Activated CD8-positive, alpha-beta T cell treated with anti-CD3 and anti-CD28 coated beads for 36 hours (primary cell): Measurements from ENCODE around the gene MRPL34. TPM values are rescaled to one million over a fixed set of nuclear protein-coding genes. Genes with fewer than 3 reads are reported as not detected.
A peak's percentile ranks its signal among the peaks of the same experiment; 100 is the strongest.

Experiments
- ATAC-seq: fragments of 200-7000 bp; cut with Tn5 transposase; one replicate; pipeline ENCODE4 v1.10.0; 2021; ENCODE audit warnings: mild to moderate bottlenecking, moderate library complexity
- CTCF ChIA-PET: fragments of 350-600 bp; sonication (Branson Sonifier 250); formaldehyde crosslinking; loops from one replicate; lab custom pipeline; 2021; ENCODE audit warnings: antibody characterized with exemption; lab: Charles Lee
- POLR2A ChIA-PET: fragments of 350-600 bp; sonication (Branson Sonifier 250); formaldehyde crosslinking; loops from one replicate; lab custom pipeline; 2021; ENCODE audit warnings: antibody characterized with exemption; lab: Charles Lee
- DNase-seq: peaks from one replicate; pipeline ENCODE4 v3.0.0-alpha.2; 2020
- H3K27ac Mint-ChIP-seq: one replicate; pipeline ENCODE4 v1.8.0; 2021; ENCODE audit warnings: mild to moderate bottlenecking, mixed read lengths
- H3K27me3 Mint-ChIP-seq: one replicate; pipeline ENCODE4 v1.8.0; 2021; ENCODE audit warnings: mixed read lengths
- H3K36me3 Mint-ChIP-seq: one replicate; pipeline ENCODE4 v1.8.0; 2021; ENCODE audit warnings: low read depth, mixed read lengths
- H3K4me1 Mint-ChIP-seq: one replicate; pipeline ENCODE4 v1.8.0; 2021; ENCODE audit warnings: low read depth, mixed read lengths
- H3K4me3 Mint-ChIP-seq: one replicate; pipeline ENCODE4 v1.8.0; 2021; ENCODE audit warnings: mild to moderate bottlenecking, moderate library complexity, mixed read lengths
- H3K9me3 Mint-ChIP-seq: one replicate; pipeline ENCODE4 v1.8.0; 2021; ENCODE audit warnings: mixed read lengths
- CTCF ChIP-seq: fragments of 200-600 bp; IDR thresholded peaks from one replicate; pipeline ENCODE4 v1.8.0; 2022; ENCODE audit warnings: antibody characterized with exemption, mild to moderate bottlenecking
- intact Hi-C: fragments of 100-400 bp; cut with micrococcal nuclease; formaldehyde crosslinking; loops from one replicate; pipeline ENCODE4 v1.10.0; 2022
- total RNA-seq, 2 experiments: library from RNA; stranded (reverse); gene quantifications; one replicate each; pipeline ENCODE4 v1.2.3, GENCODE V29; 2021

Gene MRPL34
- total RNA-seq, 2 experiments from 2014 or later = 101 to 107 TPM

- TF ChIP-seq CTCF = peak; percentile 84
- ATAC-seq (peak; percentile 100), DNase-seq (peak; percentile 94)
- ChIA-PET CTCF (interaction anchor here (0.7 to 6.3 kb wide), 17 partner anchors 9 to 196 kb away, joined by 3 to 46 read pairs (median 5); partner anchors contain the start of genes ANKLE1 and USE1), POLR2A (interaction anchor here (0.6 to 3.0 kb wide), 2 partner anchors 21 to 194 kb away, joined by 3 to 9 read pairs; partner anchors contain the start of gene ANKLE1)
- Mint-ChIP-seq H3K4me3 (no peak overlapping the region), H3K27me3 (no peaks in the 10 kb centered on the region), H3K27ac (no peak overlapping the region), H3K36me3 (no peaks in the 10 kb centered on the region), H3K9me3 (no peaks in the 10 kb centered on the region), H3K4me1 (peaks cover 8% of the 10 kb centered on the region)
- intact Hi-C loops = no loop called here
Observed at GRCh38 chr19:17260842-17261325, 44.8 kb upstream of the MRPL34 start.

- ChIA-PET POLR2A (interaction anchor here (0.9 to 1.0 kb wide), 2 partner anchors 19 to 126 kb away, joined by 3 read pairs; partner anchors contain the start of gene ANKLE1), CTCF (interaction anchor here (1.1 to 1.2 kb wide), 2 partner anchors 13 to 43 kb away, joined by 3 to 5 read pairs; partner anchors contain the start of gene MRPL34)
- no peak for TF ChIP-seq CTCF
- Mint-ChIP-seq H3K27ac (no peak overlapping the region), H3K4me1 (peaks cover 15% of the 10 kb centered on the region), H3K27me3 (no peaks in the 10 kb centered on the region), H3K4me3 (no peak overlapping the region), H3K36me3 (no peaks in the 10 kb centered on the region), H3K9me3 (no peaks in the 10 kb centered on the region)
- DNase-seq (no peak), ATAC-seq (no peak)
- intact Hi-C loops = no loop called here
Observed at GRCh38 chr19:17262557-17262956, 43.1 kb upstream of the MRPL34 start.

DNA sequence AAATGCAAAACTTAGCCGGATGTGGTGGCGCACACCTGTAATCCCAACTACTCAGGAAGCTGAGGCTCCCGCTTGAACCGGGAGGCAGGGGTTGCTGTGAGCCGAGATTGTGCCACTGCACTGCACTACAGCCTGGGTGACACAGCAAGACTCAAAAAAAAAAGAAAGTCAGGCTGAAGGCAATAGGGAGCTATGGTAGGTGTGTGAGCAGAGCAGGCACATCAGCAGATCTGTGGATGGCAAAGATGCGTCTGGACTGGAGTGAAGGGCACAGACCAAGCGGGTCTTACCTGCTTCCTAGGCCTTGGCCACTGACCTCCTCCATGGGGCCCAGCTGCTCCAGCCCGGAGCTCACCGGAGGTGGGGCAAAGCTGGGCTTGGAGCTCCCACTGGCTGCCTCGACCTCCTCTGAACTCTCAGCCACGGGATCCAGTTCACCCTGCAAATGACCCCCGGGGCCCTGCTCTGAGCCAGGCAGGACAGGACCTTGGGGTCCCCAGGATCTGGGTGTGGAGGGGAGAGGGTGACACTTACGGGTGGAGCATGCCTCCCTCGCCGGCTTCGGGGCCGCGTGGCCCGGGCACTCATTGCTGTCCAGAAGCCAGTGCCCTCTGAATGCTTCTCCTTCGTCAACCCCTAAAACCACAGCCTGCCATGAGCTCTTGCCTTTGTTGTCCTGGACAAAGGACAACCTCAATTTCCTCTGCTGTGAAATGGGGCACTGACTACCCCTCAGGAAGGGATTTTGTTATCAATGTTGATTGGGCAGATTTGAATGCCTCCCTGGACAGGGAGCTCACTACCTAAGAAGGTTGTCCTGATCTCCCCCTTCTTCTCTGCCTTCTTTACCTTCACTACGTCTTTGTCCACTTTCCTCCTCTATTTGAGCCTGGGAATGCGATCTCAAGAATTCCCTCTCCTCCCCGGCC lies 41.7 kb upstream of the MRPL34 start:
- TF ChIP-seq CTCF = no peak
- no peak for ATAC-seq
- Mint-ChIP-seq H3K27me3 (no peaks in the 10 kb centered on the region), H3K36me3 (peaks cover 1% of the 10 kb centered on the region), H3K9me3 (no peaks in the 10 kb centered on the region), H3K4me3 (no peak overlapping the region), H3K27ac (peak overlapping the region; percentile 6), H3K4me1 (peaks cover 21% of the 10 kb centered on the region)
- intact Hi-C loops = no loop called here
- CTCF ChIA-PET = interaction anchor here (1.2 to 5.9 kb wide), 4 partner anchors 19 to 125 kb away, joined by 3 to 46 read pairs (median 3); partner anchors contain the start of gene ANKLE1
- POLR2A ChIA-PET = interaction anchor here (0.6 to 5.7 kb wide), 3 partner anchors 18 to 680 kb away, joined by 3 to 36 read pairs (median 6); partner anchors contain the start of gene ANKLE1
- no peak for DNase-seq

DNA sequence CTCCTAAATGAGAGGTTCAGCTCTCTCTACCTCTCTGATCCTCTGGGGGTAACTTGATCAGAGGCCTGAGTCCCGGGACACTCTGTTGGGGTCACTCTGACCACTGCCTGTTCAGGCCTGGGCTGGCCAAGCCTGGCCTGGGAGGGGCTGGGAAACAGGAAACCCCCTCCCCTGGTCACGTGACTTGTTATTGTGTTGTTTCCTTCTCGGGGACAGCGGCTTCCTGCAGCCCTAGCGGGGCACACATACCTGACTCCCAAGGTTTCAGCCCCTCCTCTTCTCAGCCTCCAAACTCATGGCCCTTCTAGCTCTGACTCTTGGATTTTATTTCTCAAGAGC lies 41.1 kb upstream of the MRPL34 start, which contains the start of gene USHBP1:
Gene USHBP1, minus strand, starts transcription at position 105 of the 339 bp plus-strand sequence. CDS start 446 bp downstream, outside the sequence.
- TF ChIP-seq CTCF = no peak
- POLR2A ChIA-PET = interaction anchor here (5.7 kb wide), 1 partner anchor 18 kb away, joined by 36 read pairs; the partner anchor contains the start of gene ANKLE1
- peak within 1 kb of the TSS; percentile 6 for H3K27ac Mint-ChIP-seq
- H3K9me3 Mint-ChIP-seq = no peaks in the 10 kb centered on the region
- H3K4me1 Mint-ChIP-seq = peaks cover 21% of the 10 kb centered on the region
- no peak for ATAC-seq
- DNase-seq = no peak
- intact Hi-C loops = no loop called here
- H3K36me3 Mint-ChIP-seq = peaks cover 1% of the 10 kb centered on the region
- H3K27me3 Mint-ChIP-seq = no peaks in the 10 kb centered on the region
- no peak within 1 kb of the TSS for H3K4me3 Mint-ChIP-seq
- CTCF ChIA-PET = interaction anchor here (1.2 to 5.9 kb wide), 5 partner anchors 9 to 124 kb away, joined by 3 to 46 read pairs (median 3); partner anchors contain the start of gene ANKLE1
